ENCODE results near the gene ZNF91.

GRCh38 chr19:23311551-23311950 lies 83.7 kb downstream of the ZNF91 start:
- TF ChIP-seq CTCF (optimal IDR thresholded peaks at IDR 0.05 in 1 of 3, IDR thresholded peaks at IDR 0.05 in 1 of 3, conservative IDR thresholded peaks at IDR 0.05 in 1 of 3; ENCODE audit: extremely low read depth in 1 of 3, insufficient read depth in 2 of 3, low read length in 3 of 3) (no peak), EZH2 (IDR thresholded peaks at IDR 0.05; ENCODE audit: low read length) (no peak)
